Loucy (cell line): ENCODE data around the gene KIF16B.

Experiments
- H2AFZ ChIP-seq: fragments of 200-600 bp; sonication (generic); 2 replicates; pipeline ENCODE4 v1.6.0; 2016; ENCODE audit warnings: antibody characterized with exemption, mild to moderate bottlenecking, low read length, moderate library complexity
- H3F3A ChIP-seq: fragments of 200-600 bp; 2 replicates; pipeline ENCODE4 v1.6.0; 2016; ENCODE audit warnings: antibody characterized with exemption, low read depth, mild to moderate bottlenecking
- H3K27me3 ChIP-seq: fragments of 200-600 bp; sonication (generic); 2 replicates; pipeline ENCODE4 v1.6.1; 2014; ENCODE audit warnings: low read length, mild to moderate bottlenecking; ENCODE audit not compliant: insufficient read depth, poor library complexity, severe bottlenecking
- H3K36me3 ChIP-seq: fragments of 200-600 bp; sonication (generic); 2 replicates; pipeline ENCODE4 v1.6.1; 2016; ENCODE audit warnings: low read length; ENCODE audit not compliant: insufficient read depth
- H3K4me1 ChIP-seq: fragments of 200-600 bp; sonication (generic); 2 replicates; pipeline ENCODE4 v1.5.1; 2014; ENCODE audit warnings: low read length, mild to moderate bottlenecking; ENCODE audit not compliant: insufficient read depth, poor library complexity, severe bottlenecking
- H3K4me2 ChIP-seq: fragments of 200-600 bp; sonication (generic); 2 replicates; pipeline ENCODE4 v1.6.0; 2014; ENCODE audit warnings: antibody characterized with exemption, low read length, low read depth, mild to moderate bottlenecking; ENCODE audit not compliant: poor library complexity, severe bottlenecking
- H3K4me3 ChIP-seq: fragments of 200-600 bp; sonication (generic); 2 replicates; pipeline ENCODE4 v1.5.1; 2014; ENCODE audit warnings: low read length, mild to moderate bottlenecking, mixed read lengths; ENCODE audit not compliant: poor library complexity, severe bottlenecking
- H3K79me2 ChIP-seq: fragments of 200-600 bp; sonication (generic); 2 replicates; pipeline ENCODE4 v1.6.1; 2014; ENCODE audit warnings: low read length; ENCODE audit not compliant: insufficient read depth
- H3K9ac ChIP-seq: fragments of 200-600 bp; sonication (generic); 2 replicates; pipeline ENCODE4 v1.6.0; 2014; ENCODE audit warnings: mild to moderate bottlenecking, low read depth, low read length, moderate library complexity; ENCODE audit not compliant: poor library complexity, severe bottlenecking
- H3K9me2 ChIP-seq: fragments of 200-600 bp; sonication (generic); replicated peaks from 2 replicates; pipeline ENCODE4 v1.6.1; 2016; ENCODE audit warnings: low read depth, low read length, mixed read lengths
- H3K9me3 ChIP-seq: fragments of 200-600 bp; sonication (generic); 2 replicates; pipeline ENCODE4 v1.6.1; 2014; ENCODE audit warnings: mild to moderate bottlenecking, antibody characterized with exemption, low read length, low read depth; ENCODE audit not compliant: insufficient read depth
- H4K20me1 ChIP-seq: fragments of 200-600 bp; sonication (generic); 2 replicates; pipeline ENCODE4 v1.6.0; 2014; ENCODE audit warnings: antibody characterized with exemption, low read length, mild to moderate bottlenecking; ENCODE audit not compliant: insufficient read depth, poor library complexity, severe bottlenecking
- CTCF ChIP-seq: fragments of 200-600 bp; sonication (generic); conservative IDR thresholded peaks from 2 replicates; pipeline ENCODE4 v1.5.1; 2014; ENCODE audit warnings: mild to moderate bottlenecking, antibody characterized with exemption, low read length
- EZH2phosphoT487 ChIP-seq: fragments of 200-600 bp; IDR thresholded peaks from 2 replicates; pipeline ENCODE4 v1.6.1; 2018; ENCODE audit warnings: antibody characterized with exemption, mild to moderate bottlenecking, moderate library complexity, borderline replicate concordance

The KIF16B gene

DNA sequence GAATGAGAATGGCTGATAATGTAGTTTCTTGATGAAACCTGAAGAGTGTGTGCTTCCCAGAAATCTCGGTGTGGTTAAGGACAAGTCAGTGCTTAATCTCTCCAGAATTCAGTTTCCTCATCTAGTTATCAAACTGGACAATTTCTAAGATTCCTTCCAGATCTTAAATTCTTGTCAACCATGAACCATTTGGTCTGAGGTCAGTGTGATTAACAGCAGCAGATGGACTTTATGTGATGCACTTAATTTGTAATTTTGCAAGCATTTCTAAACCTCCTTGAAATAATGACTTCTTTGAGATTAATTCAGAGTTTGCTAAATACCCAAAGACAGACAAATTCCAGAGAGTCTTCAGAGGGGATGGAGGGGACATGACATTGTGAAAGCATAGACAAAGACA is 160.3 kb downstream of the KIF16B start:
- TF ChIP-seq EZH2phosphoT487 = no peak
- no peak for TF ChIP-seq CTCF
- no peaks in the 10 kb centered on the region for H3K4me1 ChIP-seq
- H2AFZ ChIP-seq = no peak overlapping the region
- no peaks in the 10 kb centered on the region for H3K27me3 ChIP-seq
- no peaks in the 10 kb centered on the region for H3F3A ChIP-seq
- H3K36me3 ChIP-seq = no peaks in the 10 kb centered on the region
- no peak overlapping the region for H3K9ac ChIP-seq
- H3K4me2 ChIP-seq = no peak overlapping the region
- no peak overlapping the region for H3K4me3 ChIP-seq
- H3K79me2 ChIP-seq = no peaks in the 10 kb centered on the region
- no peaks in the 10 kb centered on the region for H3K9me3 ChIP-seq
- no peaks in the 10 kb centered on the region for H3K9me2 ChIP-seq
- H4K20me1 ChIP-seq = no peaks in the 10 kb centered on the region

DNA sequence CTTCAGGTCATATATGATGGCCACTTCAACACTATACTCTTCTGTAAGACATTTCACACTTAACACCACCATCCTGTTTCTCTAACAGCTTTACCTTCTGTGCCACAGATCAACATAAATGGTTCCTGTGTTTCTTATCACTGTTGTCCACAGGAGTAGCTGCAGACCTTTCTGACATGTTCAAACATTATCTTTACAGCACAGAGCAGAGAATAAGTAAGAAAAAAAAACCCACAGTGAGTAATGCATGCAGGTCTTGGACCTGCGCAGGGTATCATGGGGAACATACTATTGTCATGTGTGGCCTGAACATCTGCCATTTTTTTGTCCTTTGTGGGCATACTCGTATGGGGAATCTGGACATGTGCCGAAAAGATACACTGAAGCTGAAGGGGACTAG is 161.9 kb downstream of the KIF16B start:
- Histone ChIP-seq H3K4me3 (no peak overlapping the region), H3F3A (no peaks in the 10 kb centered on the region), H3K9ac (no peak overlapping the region), H3K79me2 (no peaks in the 10 kb centered on the region), H3K9me3 (no peaks in the 10 kb centered on the region), H3K4me1 (no peaks in the 10 kb centered on the region), H3K9me2 (no peaks in the 10 kb centered on the region), H3K4me2 (no peak overlapping the region), H3K36me3 (no peaks in the 10 kb centered on the region), H3K27me3 (no peaks in the 10 kb centered on the region), H2AFZ (no peak overlapping the region), H4K20me1 (no peaks in the 10 kb centered on the region)
- TF ChIP-seq CTCF (no peak), EZH2phosphoT487 (no peak)

DNA sequence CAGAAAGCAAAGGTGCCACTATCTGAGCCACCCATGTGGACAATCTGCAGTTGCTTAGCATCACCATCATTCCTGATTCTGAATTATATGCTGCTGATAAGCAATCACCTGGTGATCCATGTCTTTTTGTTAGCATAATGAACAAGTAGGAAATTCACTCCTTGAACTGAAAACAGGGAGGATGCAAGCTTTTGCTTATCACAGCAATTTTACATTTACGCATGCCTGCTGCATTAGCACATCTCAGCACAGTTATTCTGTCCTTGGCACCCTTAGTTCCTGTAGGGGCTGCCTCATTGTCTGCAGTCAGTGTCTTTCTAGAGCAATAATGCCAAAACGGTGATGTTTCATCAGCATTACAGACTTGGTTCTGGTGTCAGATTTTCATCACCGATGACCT is 162.6 kb downstream of the KIF16B start:
- Histone ChIP-seq H3K9me2 (no peaks in the 10 kb centered on the region), H3K27me3 (no peaks in the 10 kb centered on the region), H2AFZ (no peak overlapping the region), H3K4me3 (no peak overlapping the region), H3K9ac (no peak overlapping the region), H4K20me1 (no peaks in the 10 kb centered on the region), H3K9me3 (no peaks in the 10 kb centered on the region), H3K4me2 (no peak overlapping the region), H3K79me2 (no peaks in the 10 kb centered on the region), H3K36me3 (no peaks in the 10 kb centered on the region), H3F3A (no peaks in the 10 kb centered on the region), H3K4me1 (no peaks in the 10 kb centered on the region)
- no peak for TF ChIP-seq CTCF
- no peak for TF ChIP-seq EZH2phosphoT487
